T-helper 17 cell (primary cell): ENCODE measurements around the gene JARID2. TPM values are rescaled to one million over a fixed set of nuclear protein-coding genes. Genes with fewer than 3 reads are reported as not detected.
A peak's percentile ranks its signal among the peaks of the same experiment; 100 is the strongest.

ENCODE experiments used
- ATAC-seq: fragments of 150-1000 bp; cut with Tn5 transposase; 2 replicates; pipeline ENCODE4 v1.10.0; 2021; ENCODE audit warnings: mild to moderate bottlenecking, moderate library complexity
- DNase-seq, 3 donors: peaks; one replicate each; pipeline versions ENCODE4 v3.0.0 to v3.0.0-alpha.2; 2020 to 2021
- H3K9me3 ChIP-seq: one replicate; pipeline ENCODE4 v1.7.0; 2013; ENCODE audit warnings: low read length, mild to moderate bottlenecking; ENCODE audit not compliant: control insufficient read depth, poor library complexity, severe bottlenecking
- H3K27ac Mint-ChIP-seq: one replicate; pipeline ENCODE4 v1.8.0; 2022; ENCODE audit warnings: mild to moderate bottlenecking, moderate library complexity, mixed read lengths
- H3K27me3 Mint-ChIP-seq: one replicate; pipeline ENCODE4 v1.8.0; 2022; ENCODE audit warnings: mixed read lengths
- H3K36me3 Mint-ChIP-seq: one replicate; pipeline ENCODE4 v1.8.0; 2022; ENCODE audit warnings: low read depth, mixed read lengths
- H3K4me1 Mint-ChIP-seq: one replicate; pipeline ENCODE4 v1.8.0; 2022; ENCODE audit warnings: mild to moderate bottlenecking, mixed read lengths
- H3K4me3 Mint-ChIP-seq: one replicate; pipeline ENCODE4 v1.8.0; 2022; ENCODE audit warnings: mild to moderate bottlenecking, moderate library complexity, mixed read lengths
- total RNA-seq, 4 donors: library from RNA in 2 of 4; stranded (reverse) in 2 of 4; gene quantifications; one replicate each; pipeline ENCODE4 v1.2.3 and lab custom pipeline; 2022 to 2026

JARID2 gene
- total RNA-seq, 2 donors from 2014 or later: 21.9 to 35.5 TPM

GRCh38 chr6:15456422-15456821 is 210.6 kb downstream of the JARID2 start:
- Mint-ChIP-seq H3K36me3 (peaks cover 5% of the 10 kb centered on the region), H3K27me3 (no peaks in the 10 kb centered on the region), H3K4me3 (no peak overlapping the region), H3K4me1 (peaks cover 37% of the 10 kb centered on the region), H3K27ac (no peak overlapping the region)
- no peak for ATAC-seq
- H3K9me3 ChIP-seq: no peaks in the 10 kb centered on the region
- no peak for DNase-seq

- H3K9me3 ChIP-seq: no peaks in the 10 kb centered on the region
- H3K27ac Mint-ChIP-seq: no peak overlapping the region
- DNase-seq (no peak), ATAC-seq (no peak)
- H3K4me3 Mint-ChIP-seq: no peak overlapping the region
- H3K36me3 Mint-ChIP-seq: peaks cover 5% of the 10 kb centered on the region
- H3K27me3 Mint-ChIP-seq: no peaks in the 10 kb centered on the region
- H3K4me1 Mint-ChIP-seq: peaks cover 40% of the 10 kb centered on the region
Observed at GRCh38 chr6:15457121-15457650, 211.3 kb downstream of the JARID2 start.

- no peak for DNase-seq
- Mint-ChIP-seq H3K27me3 (no peaks in the 10 kb centered on the region), H3K36me3 (peaks cover 5% of the 10 kb centered on the region), H3K4me3 (no peak overlapping the region), H3K27ac (no peak overlapping the region), H3K4me1 (peaks cover 43% of the 10 kb centered on the region)
- no peaks in the 10 kb centered on the region for H3K9me3 ChIP-seq
- peak; percentile 60 for ATAC-seq
Observed at GRCh38 chr6:15458021-15458459, 212.2 kb downstream of the JARID2 start.

- Mint-ChIP-seq H3K27ac (no peak overlapping the region), H3K4me1 (peaks cover 48% of the 10 kb centered on the region), H3K4me3 (no peak overlapping the region), H3K27me3 (no peaks in the 10 kb centered on the region), H3K36me3 (peaks cover 2% of the 10 kb centered on the region)
- ATAC-seq: no peak
- no peaks in the 10 kb centered on the region for H3K9me3 ChIP-seq
- DNase-seq: no peak
Observed at GRCh38 chr6:15460110-15460727, 214.3 kb downstream of the JARID2 start.

- H3K4me3 Mint-ChIP-seq: no peak overlapping the region
- ATAC-seq: no peak
- no peaks in the 10 kb centered on the region for H3K9me3 ChIP-seq
- H3K36me3 Mint-ChIP-seq: peaks cover 2% of the 10 kb centered on the region
- no peaks in the 10 kb centered on the region for H3K27me3 Mint-ChIP-seq
- no peak overlapping the region for H3K27ac Mint-ChIP-seq
- H3K4me1 Mint-ChIP-seq: peaks cover 46% of the 10 kb centered on the region
- DNase-seq: no peak
Observed at GRCh38 chr6:15461127-15461944, 215.5 kb downstream of the JARID2 start.

- Mint-ChIP-seq H3K4me3 (no peak overlapping the region), H3K4me1 (peaks cover 47% of the 10 kb centered on the region), H3K36me3 (peaks cover under 1% of the 10 kb centered on the region), H3K27me3 (no peaks in the 10 kb centered on the region), H3K27ac (no peak overlapping the region)
- ATAC-seq: peak; percentile 46
- no peaks in the 10 kb centered on the region for H3K9me3 ChIP-seq
- no peak for DNase-seq
Observed at GRCh38 chr6:15462256-15462655, 216.4 kb downstream of the JARID2 start.

- no peaks in the 10 kb centered on the region for H3K9me3 ChIP-seq
- H3K27me3 Mint-ChIP-seq: no peaks in the 10 kb centered on the region
- H3K36me3 Mint-ChIP-seq: no peaks in the 10 kb centered on the region
- peak overlapping the region; percentile 65 for H3K27ac Mint-ChIP-seq
- peaks cover 46% of the 10 kb centered on the region for H3K4me1 Mint-ChIP-seq
- ATAC-seq: no peak
- no peak overlapping the region for H3K4me3 Mint-ChIP-seq
- DNase-seq: no peak
Observed at GRCh38 chr6:15462717-15463525, 217.1 kb downstream of the JARID2 start.

- Mint-ChIP-seq H3K4me3 (no peak overlapping the region), H3K27me3 (no peaks in the 10 kb centered on the region), H3K36me3 (peaks cover 6% of the 10 kb centered on the region), H3K4me1 (peaks cover 45% of the 10 kb centered on the region), H3K27ac (peak overlapping the region; percentile 65)
- ATAC-seq (peak; percentile 69), DNase-seq (peak; percentile 27 to 55 (median 35))
- no peaks in the 10 kb centered on the region for H3K9me3 ChIP-seq
Observed at GRCh38 chr6:15464211-15464725, 218.4 kb downstream of the JARID2 start.

GRCh38 chr6:15465212-15465611 is 219.3 kb downstream of the JARID2 start:
- Mint-ChIP-seq H3K36me3 (peaks cover 6% of the 10 kb centered on the region), H3K4me3 (no peak overlapping the region), H3K4me1 (peaks cover 39% of the 10 kb centered on the region), H3K27ac (no peak overlapping the region), H3K27me3 (no peaks in the 10 kb centered on the region)
- DNase-seq: no peak
- H3K9me3 ChIP-seq: no peaks in the 10 kb centered on the region
- ATAC-seq: no peak

- DNase-seq: no peak
- Mint-ChIP-seq H3K27me3 (no peaks in the 10 kb centered on the region), H3K36me3 (peaks cover 12% of the 10 kb centered on the region), H3K4me3 (no peak overlapping the region), H3K27ac (no peak overlapping the region), H3K4me1 (peaks cover 21% of the 10 kb centered on the region)
- no peaks in the 10 kb centered on the region for H3K9me3 ChIP-seq
- no peak for ATAC-seq
Observed at GRCh38 chr6:15470746-15471145, 224.9 kb downstream of the JARID2 start.

- Mint-ChIP-seq H3K4me3 (no peak overlapping the region), H3K4me1 (peaks cover 22% of the 10 kb centered on the region), H3K27me3 (no peaks in the 10 kb centered on the region), H3K27ac (no peak overlapping the region), H3K36me3 (peaks cover 13% of the 10 kb centered on the region)
- DNase-seq (no peak), ATAC-seq (no peak)
- H3K9me3 ChIP-seq: no peaks in the 10 kb centered on the region
Observed at GRCh38 chr6:15472621-15473020, 226.8 kb downstream of the JARID2 start.

GRCh38 chr6:15473174-15473573 is 227.3 kb downstream of the JARID2 start:
- H3K27me3 Mint-ChIP-seq: no peaks in the 10 kb centered on the region
- DNase-seq (no peak), ATAC-seq (no peak)
- peaks cover 26% of the 10 kb centered on the region for H3K4me1 Mint-ChIP-seq
- H3K4me3 Mint-ChIP-seq: no peak overlapping the region
- H3K9me3 ChIP-seq: no peaks in the 10 kb centered on the region
- peaks cover 13% of the 10 kb centered on the region for H3K36me3 Mint-ChIP-seq
- H3K27ac Mint-ChIP-seq: no peak overlapping the region

- ATAC-seq: no peak
- DNase-seq: no peak
- peaks cover 23% of the 10 kb centered on the region for H3K4me1 Mint-ChIP-seq
- H3K27me3 Mint-ChIP-seq: no peaks in the 10 kb centered on the region
- peaks cover 7% of the 10 kb centered on the region for H3K36me3 Mint-ChIP-seq
- H3K9me3 ChIP-seq: no peaks in the 10 kb centered on the region
- no peak overlapping the region for H3K27ac Mint-ChIP-seq
- H3K4me3 Mint-ChIP-seq: no peak overlapping the region
Observed at GRCh38 chr6:15473741-15474161, 227.9 kb downstream of the JARID2 start.
